ENCODE results near the gene RNFT2. TPM values are rescaled to one million over a fixed set of nuclear protein-coding genes. Genes with fewer than 3 reads are reported as not detected.

RNFT2 gene
- total RNA-seq, 1 experiment from 2014 or later = 29.5 TPM

DNA sequence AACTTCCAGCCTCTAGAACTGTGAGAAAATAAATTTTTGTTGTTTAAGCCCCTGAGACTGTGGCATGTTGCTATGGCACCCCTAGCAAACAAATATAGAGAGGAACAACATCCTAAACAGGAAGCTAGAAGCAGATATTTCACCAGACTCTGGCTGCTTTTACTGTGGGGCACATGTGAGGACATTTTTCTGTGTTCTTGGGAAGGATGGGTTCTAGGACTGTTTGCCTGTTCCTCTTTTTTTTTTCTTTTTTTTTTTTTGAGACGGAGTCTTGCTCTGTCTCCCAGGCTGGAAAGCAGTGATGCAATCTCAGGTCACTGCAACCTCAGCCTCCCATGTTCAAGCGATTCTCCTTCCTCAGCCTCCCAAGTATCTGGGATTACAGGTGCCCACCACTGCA, 147.4 kb downstream of the RNFT2 start:
- H2BK12ac ChIP-seq (ENCODE audit: insufficient read length, low read depth, low read length) = no peak overlapping the region
- H3K4me3 Mint-ChIP-seq = no peak overlapping the region
- H3K14ac ChIP-seq (ENCODE audit: insufficient read depth, low read length) = no peak overlapping the region
- H4K20me1 ChIP-seq (ENCODE audit: control insufficient read depth, insufficient read depth, insufficient read length) = no peaks in the 10 kb centered on the region
- H3K27me3 ChIP-seq (ENCODE audit: insufficient read depth, low read length) = peaks cover 19% of the 10 kb centered on the region
- TF ChIP-seq, protein P1, sequence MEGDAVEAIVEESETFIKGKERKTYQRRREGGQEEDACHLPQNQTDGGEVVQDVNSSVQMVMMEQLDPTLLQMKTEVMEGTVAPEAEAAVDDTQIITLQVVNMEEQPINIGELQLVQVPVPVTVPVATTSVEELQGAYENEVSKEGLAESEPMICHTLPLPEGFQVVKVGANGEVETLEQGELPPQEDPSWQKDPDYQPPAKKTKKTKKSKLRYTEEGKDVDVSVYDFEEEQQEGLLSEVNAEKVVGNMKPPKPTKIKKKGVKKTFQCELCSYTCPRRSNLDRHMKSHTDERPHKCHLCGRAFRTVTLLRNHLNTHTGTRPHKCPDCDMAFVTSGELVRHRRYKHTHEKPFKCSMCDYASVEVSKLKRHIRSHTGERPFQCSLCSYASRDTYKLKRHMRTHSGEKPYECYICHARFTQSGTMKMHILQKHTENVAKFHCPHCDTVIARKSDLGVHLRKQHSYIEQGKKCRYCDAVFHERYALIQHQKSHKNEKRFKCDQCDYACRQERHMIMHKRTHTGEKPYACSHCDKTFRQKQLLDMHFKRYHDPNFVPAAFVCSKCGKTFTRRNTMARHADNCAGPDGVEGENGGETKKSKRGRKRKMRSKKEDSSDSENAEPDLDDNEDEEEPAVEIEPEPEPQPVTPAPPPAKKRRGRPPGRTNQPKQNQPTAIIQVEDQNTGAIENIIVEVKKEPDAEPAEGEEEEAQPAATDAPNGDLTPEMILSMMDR (conservative IDR thresholded peaks at IDR 0.05) = no peak
- H3K27ac ChIP-seq (ENCODE audit: insufficient read length, low read depth, low read length) = no peak overlapping the region
- no peak overlapping the region for H3K4me2 ChIP-seq (ENCODE audit: insufficient read depth, insufficient read length, low read length)
- H2BK20ac ChIP-seq (ENCODE audit: low read depth, low read length, poor library complexity, severe bottlenecking) = no peak overlapping the region
- no peaks in the 10 kb centered on the region for H3K79me2 ChIP-seq (ENCODE audit: insufficient read depth, low read length)
- no CpG with 5 or more reads among the region's 2 CpGs for WGBS (ENCODE audit: extremely low coverage, insufficient read length, low lambda C conversion rate)
- H4K91ac ChIP-seq (ENCODE audit: insufficient read length, low read depth, low read length) = no peak overlapping the region
- H3K4me1 Mint-ChIP-seq = peaks cover 14 to 17% of the 10 kb centered on the region in 2 experiments
- no peak overlapping the region for H4K5ac ChIP-seq (ENCODE audit: insufficient read length, low read depth, low read length)
- H2BK120ac ChIP-seq (ENCODE audit: low read depth, low read length, poor library complexity, severe bottlenecking) = no peak overlapping the region
- no peak overlapping the region for H2BK15ac ChIP-seq (ENCODE audit: low read depth, low read length)
- no peak overlapping the region for H3T11ph ChIP-seq (ENCODE audit: low read length)
- no peak overlapping the region for H3K56ac ChIP-seq (ENCODE audit: insufficient read length, low read depth, low read length)
- H3K9me3 ChIP-seq (ENCODE audit: control insufficient read depth, low read depth, low read length) = no peaks in the 10 kb centered on the region
- no peaks in the 10 kb centered on the region for H3K79me1 ChIP-seq (ENCODE audit: insufficient read depth, low read depth, low read length, poor library complexity, severe bottlenecking)
- no peak overlapping the region for H3K18ac ChIP-seq (ENCODE audit: insufficient read length, low read depth, low read length)
- H3K9ac ChIP-seq (ENCODE audit: extremely low read depth, insufficient read length, low read length) = no peak overlapping the region
- H2BK5ac ChIP-seq (ENCODE audit: insufficient read length, low read length) = no peak overlapping the region
- H2AK5ac ChIP-seq (ENCODE audit: insufficient read length, low read length) = no peak overlapping the region
- no peak overlapping the region for H4K8ac ChIP-seq (replicated peaks; ENCODE audit: insufficient read length, low read depth, low read length)
- no peak overlapping the region for H3K4ac ChIP-seq (ENCODE audit: low read depth, low read length)
- H3K9me3 Mint-ChIP-seq = no peaks in the 10 kb centered on the region
- DNase-seq = no peak
- no peak overlapping the region for H2AFZ ChIP-seq (ENCODE audit: low read length)
- H3K36me3 Mint-ChIP-seq (ENCODE audit: insufficient read depth in 1 of 3, low read depth in 3 of 3) = no peaks in the 10 kb centered on the region
- H3K23me2 ChIP-seq (ENCODE audit: insufficient read length, low read depth, low read length, poor library complexity, severe bottlenecking) = peaks cover 10% of the 10 kb centered on the region
- H3K27ac Mint-ChIP-seq = no peak overlapping the region
- no peaks in the 10 kb centered on the region for H3K4me1 ChIP-seq (ENCODE audit: insufficient read depth, low read length)
- peaks cover 74% of the 10 kb centered on the region for H3K27me3 Mint-ChIP-seq (ENCODE audit: low read depth)
- no peak overlapping the region for H3K23ac ChIP-seq (ENCODE audit: insufficient read length, low read depth, low read length)

Measured in H9 (cell line).